Measurements from ENCODE around the gene R3HDM1.
"Not testable (repeated sequence)": the region's sequence is repeated elsewhere in the genome, so short reads cannot be mapped to it uniquely, and the experiment has no call there.

Gene R3HDM1

GRCh38 chr2:135531231-135532197 lies at the start of gene R3HDM1:
TSS of gene R3HDM1 (plus strand) at chr2:135531484. CDS start at chr2:135604846, 73,362 bp downstream.
- peak; percentile 100 for DNase-seq (ENCODE audit: low spot score)

DNA sequence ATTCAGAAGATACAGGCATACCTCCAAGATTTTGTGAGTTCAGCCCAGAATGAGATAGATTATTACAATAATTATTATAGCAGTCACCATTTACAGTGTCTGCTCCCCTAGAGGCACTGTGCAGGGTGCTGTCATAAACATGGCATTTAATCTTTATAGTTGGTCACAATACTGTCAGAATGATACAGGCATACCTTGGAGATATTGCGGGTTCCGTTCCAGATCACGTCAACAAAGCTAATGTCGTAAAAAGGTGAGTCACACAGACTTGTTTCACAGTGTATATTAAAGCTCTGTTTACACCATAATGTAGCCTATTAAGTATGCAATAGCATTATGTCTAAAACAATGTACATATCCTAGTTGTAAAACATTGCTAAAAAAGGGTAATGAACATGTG lies 45.8 kb upstream of the R3HDM1 start:
- DNase-seq (ENCODE audit: low spot score) = no peak

DNA sequence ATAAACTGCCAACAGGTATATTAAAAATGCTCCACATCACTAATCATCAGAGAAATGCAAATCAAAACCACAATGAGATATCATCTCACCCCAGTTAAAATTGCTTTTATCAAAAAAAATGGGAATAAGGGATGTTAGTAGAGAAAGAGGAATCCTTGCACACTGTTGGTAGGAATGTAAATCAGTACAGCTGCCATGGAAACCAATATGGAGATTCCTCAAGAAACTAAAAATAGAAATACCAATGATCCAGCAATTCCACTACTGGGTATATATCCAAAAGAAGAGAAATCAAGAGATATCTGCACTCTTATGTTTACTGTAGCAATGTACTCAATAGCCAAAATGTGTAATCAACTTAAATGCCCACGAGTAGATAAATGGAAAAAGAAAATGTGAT lies 40.9 kb upstream of the R3HDM1 start:
- no peak for DNase-seq (ENCODE audit: low spot score)

DNA sequence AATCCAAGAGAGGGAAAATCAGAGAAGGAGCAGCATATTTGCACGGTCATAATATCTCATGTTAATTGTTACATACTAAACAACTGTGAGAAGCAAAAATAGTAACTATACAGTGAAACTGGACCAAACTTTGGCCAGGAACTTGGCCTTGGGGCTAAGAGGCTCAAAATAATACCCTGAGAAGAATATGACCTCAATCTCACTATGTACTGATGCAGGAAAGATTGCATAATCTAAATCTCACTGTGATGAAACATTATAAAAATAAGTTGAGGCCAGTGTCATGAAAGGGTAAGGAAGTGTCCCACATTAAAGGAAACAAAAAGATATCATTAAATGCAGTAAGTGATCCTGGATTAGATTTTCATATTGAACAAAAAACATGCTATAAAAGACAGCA lies 36.8 kb upstream of the R3HDM1 start:
- DNase-seq (ENCODE audit: low spot score) = no peak

- DNase-seq (ENCODE audit: low spot score) = no peak
Observed at GRCh38 chr2:135494917-135495316, 36.4 kb upstream of the R3HDM1 start.

DNA sequence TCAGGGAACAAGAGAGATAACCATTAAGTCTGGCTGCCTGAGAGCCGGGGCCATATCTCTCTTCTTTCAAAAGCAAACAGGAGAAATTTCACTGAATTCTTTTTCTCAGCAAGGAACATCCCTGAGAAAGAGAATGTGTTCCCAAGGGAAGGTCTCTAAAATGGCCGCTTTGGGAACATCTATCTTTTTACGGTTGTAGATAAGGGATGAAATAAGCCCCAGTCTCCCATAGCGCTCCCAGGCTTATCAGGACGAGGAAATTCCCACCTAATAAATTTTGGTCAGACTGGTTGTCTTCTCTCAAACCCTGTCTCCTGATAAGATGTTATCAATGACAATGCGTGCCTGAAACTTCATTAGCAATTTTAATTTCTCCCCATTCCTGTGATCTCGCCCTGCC lies 32.7 kb upstream of the R3HDM1 start:
- not testable (repeated sequence) for DNase-seq (ENCODE audit: low spot score)

GRCh38 chr2:135504811-135505210 lies 26.5 kb upstream of the R3HDM1 start:
- no peak for DNase-seq (ENCODE audit: low spot score)

- DNase-seq (ENCODE audit: low spot score) = no peak
Observed at GRCh38 chr2:135510577-135510976, 20.7 kb upstream of the R3HDM1 start.

GRCh38 chr2:135512099-135512498 lies 19.2 kb upstream of the R3HDM1 start:
- DNase-seq (ENCODE audit: low spot score) = no peak

GRCh38 chr2:135525786-135526185 lies 5.5 kb upstream of the R3HDM1 start:
- DNase-seq (ENCODE audit: low spot score) = no peak

DNA sequence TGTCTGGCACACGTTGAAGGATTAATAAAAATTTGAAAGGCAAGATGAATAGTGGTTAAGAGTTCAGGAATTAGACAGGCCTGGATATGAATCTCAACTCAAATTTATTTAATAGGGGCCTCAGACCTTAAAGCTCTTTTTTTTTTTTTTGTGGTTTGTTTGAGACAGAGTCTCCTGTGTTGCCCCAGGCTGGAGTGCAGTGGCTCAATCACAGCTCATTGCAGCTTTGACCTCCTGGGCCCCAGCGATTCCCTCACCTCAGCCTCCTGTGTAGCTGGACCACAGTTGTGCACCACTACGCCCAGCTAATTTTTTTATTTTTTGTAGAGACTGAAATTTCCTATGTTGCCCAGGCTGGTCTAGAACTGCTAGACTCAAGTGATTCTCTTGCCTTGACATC lies 3.3 kb upstream of the R3HDM1 start:
- no peak for DNase-seq (ENCODE audit: low spot score)

GRCh38 chr2:135530313-135531230 lies 712 bp upstream of the R3HDM1 start, which contains the start of gene ZRANB3:
TSS of gene ZRANB3 (minus strand) at chr2:135531218.
- peak; percentile 98 for DNase-seq (ENCODE audit: low spot score)

- DNase-seq (ENCODE audit: low spot score) = no peak
Observed at GRCh38 chr2:135532581-135532980, 1.3 kb downstream of the R3HDM1 start.

GRCh38 chr2:135533545-135533944 lies 2.3 kb downstream of the R3HDM1 start:
- DNase-seq (ENCODE audit: low spot score) = not testable (repeated sequence)

- DNase-seq (ENCODE audit: low spot score) = no peak
Observed at GRCh38 chr2:135546436-135546835, 15.2 kb downstream of the R3HDM1 start.

DNA sequence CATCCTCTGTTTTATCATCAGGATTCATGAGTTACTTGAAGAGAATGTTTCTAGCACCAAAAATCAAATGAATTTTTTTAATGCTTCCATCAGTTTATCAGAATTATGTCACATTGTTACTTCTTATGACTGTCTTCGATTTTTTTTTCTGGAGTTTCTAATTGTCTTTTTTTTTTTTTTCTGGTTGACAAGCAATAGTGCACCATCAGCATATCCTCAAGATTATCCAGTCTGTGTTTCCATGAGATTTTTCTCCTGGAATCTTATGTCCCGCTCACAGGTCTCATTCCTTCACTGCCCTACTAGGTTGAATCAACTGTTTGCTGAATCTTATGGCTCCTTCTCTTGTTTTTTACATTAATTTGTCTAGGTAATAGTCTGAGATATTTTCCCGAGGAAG lies 16.0 kb downstream of the R3HDM1 start:
- no peak for DNase-seq (ENCODE audit: low spot score)

- DNase-seq (ENCODE audit: low spot score) = no peak
Observed at GRCh38 chr2:135551356-135551755, 20.1 kb downstream of the R3HDM1 start.

DNA sequence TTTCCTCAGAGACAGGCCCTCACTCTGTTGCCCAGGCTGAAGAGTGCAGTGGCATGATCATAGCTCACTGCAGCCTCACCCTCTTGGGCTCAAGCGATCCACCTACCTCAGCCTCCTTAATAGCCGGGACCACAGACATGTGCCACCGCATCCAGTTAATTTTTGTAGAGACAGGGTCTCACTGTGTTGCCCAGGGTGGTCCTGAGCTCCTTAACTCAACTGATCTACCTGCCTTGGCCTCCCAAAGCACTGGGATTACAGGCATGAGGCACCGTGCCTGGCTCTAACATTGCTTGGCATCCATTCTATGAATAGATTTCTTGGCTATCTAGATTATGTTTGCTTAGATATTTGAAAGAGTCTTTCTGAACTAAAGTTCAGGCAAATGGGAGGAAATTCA lies 21.6 kb downstream of the R3HDM1 start:
- DNase-seq (ENCODE audit: low spot score) = no peak

DNA sequence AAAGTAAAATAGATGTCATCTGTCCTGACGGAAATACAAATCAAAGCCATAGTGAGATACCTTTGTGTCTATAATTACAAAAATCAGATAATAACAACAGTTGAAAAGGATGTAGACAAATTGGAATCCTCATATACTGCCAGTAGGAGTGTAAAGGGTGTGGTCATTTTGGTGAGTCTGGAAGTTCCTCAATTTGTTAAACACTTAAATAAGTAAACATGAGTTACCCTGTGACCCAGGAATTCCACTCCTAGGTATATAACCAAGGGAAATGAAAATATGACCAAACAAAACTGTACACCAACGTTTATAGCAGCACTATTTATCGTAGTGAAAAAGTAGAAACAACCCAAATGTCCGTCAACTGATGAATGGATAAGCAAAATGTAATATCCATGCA lies 24.0 kb downstream of the R3HDM1 start:
- DNase-seq (ENCODE audit: low spot score) = no peak

DNA sequence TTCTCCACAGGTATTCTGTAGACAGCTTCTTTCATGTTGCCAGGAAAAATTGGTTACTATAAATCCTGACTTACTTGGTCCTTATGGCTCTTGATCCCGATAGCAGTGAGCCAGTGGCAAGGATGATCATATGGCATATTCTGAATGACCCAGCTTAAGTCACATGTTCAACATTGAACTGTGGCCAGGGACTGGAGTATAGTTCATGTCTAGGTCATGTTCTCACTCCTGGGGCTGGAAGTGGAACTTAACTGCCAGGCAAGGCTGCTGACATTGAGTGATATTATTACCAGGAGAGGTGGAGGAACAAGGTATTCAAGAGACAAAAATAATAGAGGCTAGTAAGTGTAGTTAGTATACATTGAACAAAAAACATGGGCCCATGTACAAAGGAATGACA lies 26.2 kb downstream of the R3HDM1 start:
- DNase-seq (ENCODE audit: low spot score) = no peak

DNA sequence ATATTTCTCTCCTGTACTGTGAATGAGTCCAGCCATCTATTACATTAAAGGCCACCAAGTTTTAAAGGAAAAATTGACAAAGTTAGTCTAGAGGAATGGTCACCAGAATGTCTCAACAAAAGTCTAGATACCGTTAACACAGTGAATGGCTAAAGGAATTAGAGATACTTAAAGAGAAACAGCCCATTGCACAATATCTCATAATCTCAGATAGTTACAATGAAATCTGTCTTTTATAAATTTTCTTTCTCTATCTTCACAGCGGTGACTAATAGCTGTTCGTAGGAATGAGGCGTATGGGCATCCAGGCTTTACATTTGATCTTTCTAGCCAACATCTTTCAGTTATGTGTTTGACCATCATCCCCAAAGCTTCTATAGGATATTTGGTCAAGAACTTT lies 30.6 kb downstream of the R3HDM1 start:
- DNase-seq (ENCODE audit: low spot score) = no peak

GRCh38 chr2:135563793-135564192 lies 32.5 kb downstream of the R3HDM1 start:
- DNase-seq (ENCODE audit: low spot score) = no peak

- no peak for DNase-seq (ENCODE audit: low spot score)
Observed at GRCh38 chr2:135570884-135571283, 39.6 kb downstream of the R3HDM1 start.
